GM12878 (cell line): ENCODE results near the gene ARHGAP26. TPM values are rescaled to one million over a fixed set of nuclear protein-coding genes. Genes with fewer than 3 reads are reported as not detected.

Source experiments
- ATAC-seq: fragments of 200-7000 bp; cut with Tn5 transposase; 3 replicates; pipeline ENCODE4 v1.9.1; 2020; ENCODE audit warnings: mild to moderate bottlenecking, moderate library complexity
- BruUV-seq: library from RNA; stranded (reverse); fragments of 400-500 nt; replicated peaks from 2 replicates; lab custom pipeline; 2021; lab: Mats Ljungman, UMichigan
- CTCF ChIA-PET: fragments of 300-600 bp; sonication (Branson Sonifier 250); formaldehyde crosslinking; extraction: SDS; loops from one replicate; lab custom pipeline; 2021; ENCODE audit warnings: inconsistent platforms; lab: Yijun Ruan, JAX
- POLR2A ChIA-PET: fragments of 350-600 bp; formaldehyde crosslinking; extraction: SDS; loops from one replicate; lab custom pipeline; 2021; ENCODE audit warnings: inconsistent platforms; lab: Charles Lee
- RAD21 ChIA-PET: fragments of 300-600 bp; sonication (Branson Sonifier 250); formaldehyde crosslinking; loops from one replicate; lab custom pipeline; 2023; ENCODE audit warnings: antibody characterized with exemption; ENCODE audit not compliant: unreplicated experiment; lab: Charles Lee
- SMC1A ChIA-PET: fragments of 300-600 bp; sonication (Branson Sonifier 250); formaldehyde crosslinking; loops from one replicate; lab custom pipeline; 2023; ENCODE audit not compliant: unreplicated experiment, uncharacterized antibody; lab: Charles Lee
- DNase-seq: peaks from one replicate; pipeline ENCODE4 v3.0.0-alpha.2; 2011; ENCODE audit warnings: low read depth, low spot score
- FAIRE-seq: peaks from 3 replicates; lab custom pipeline; 2011; peaks lifted over from hg19 to GRCh38; lab: Jason Lieb, UNC
- H2AFZ ChIP-seq: 2 replicates; pipeline ENCODE4 v1.6.0; 2011; ENCODE audit warnings: low read depth, low read length, control low read depth; ENCODE audit not compliant: control insufficient read depth
- H3K27ac ChIP-seq: 2 replicates; pipeline ENCODE4 v1.5.1; 2011; ENCODE audit warnings: control low read depth; ENCODE audit not compliant: control insufficient read depth, insufficient read depth
- H3K27me3 ChIP-seq, 2 experiments: replicated peaks in 1 of 2; 2 replicates each; pipeline versions ENCODE4 v1.6.0 to v1.6.1; 2011; ENCODE audit warnings: low read length in 1 of 2; ENCODE audit not compliant: control insufficient read depth in 2 of 2, insufficient read depth in 2 of 2
- H3K36me3 ChIP-seq, 2 experiments: 2 replicates each; pipeline ENCODE4 v1.5.1; 2011; ENCODE audit warnings: low read length in 1 of 2; ENCODE audit not compliant: control insufficient read depth in 2 of 2, insufficient read depth in 2 of 2
- H3K4me1 ChIP-seq: 2 replicates; pipeline ENCODE4 v1.6.1; 2011; ENCODE audit warnings: mild to moderate bottlenecking, low read length, moderate library complexity, mixed read lengths; ENCODE audit not compliant: control insufficient read depth, insufficient read depth
- H3K4me2 ChIP-seq: 2 replicates; pipeline ENCODE4 v1.6.0; 2011; ENCODE audit warnings: control low read depth; ENCODE audit not compliant: control insufficient read depth, insufficient read depth
- H3K4me3 ChIP-seq: fragments of 200-600 bp; sonication (generic); 2 replicates; pipeline ENCODE4 v1.5.1; 2016
- H3K79me2 ChIP-seq: 2 replicates; pipeline ENCODE4 v1.6.0; 2011; ENCODE audit warnings: low read length; ENCODE audit not compliant: control insufficient read depth, insufficient read depth
- H3K9ac ChIP-seq: 2 replicates; pipeline ENCODE4 v1.8.0; 2011; ENCODE audit warnings: low read length, control low read depth, mixed read lengths; ENCODE audit not compliant: control insufficient read depth, insufficient read depth
- H3K9me3 ChIP-seq: replicated peaks from 3 replicates; pipeline ENCODE4 v1.5.1; 2011; ENCODE audit warnings: mild to moderate bottlenecking, low read length; ENCODE audit not compliant: control insufficient read depth, insufficient read depth
- H4K20me1 ChIP-seq: 2 replicates; pipeline ENCODE4 v1.6.0; 2011; ENCODE audit not compliant: control insufficient read depth, insufficient read depth
- ATF7 ChIP-seq: fragments of 450-650 bp; IDR thresholded peaks from 2 replicates; pipeline ENCODE4 v1.6.1; 2016; ENCODE audit warnings: low read depth, mild to moderate bottlenecking
- CBFB ChIP-seq: IDR thresholded peaks from 2 replicates; pipeline ENCODE4 v1.6.1; 2016; ENCODE audit warnings: antibody characterized with exemption, low read depth
- CEBPB ChIP-seq, 2 experiments: fragments of 150-350 bp in 1 of 2; IDR thresholded peaks; 2 replicates each; pipeline ENCODE4 v1.6.1; 2012 to 2014; ENCODE audit warnings: low read depth in 2 of 2, low read length in 2 of 2, borderline replicate concordance in 1 of 2, inconsistent platforms in 1 of 2
- CHD4 ChIP-seq: fragments of 200-600 bp; sonication (generic); IDR thresholded peaks from 2 replicates; pipeline ENCODE4 v1.6.1; 2016; ENCODE audit warnings: mild to moderate bottlenecking
- FOXM1 ChIP-seq: IDR thresholded peaks from 2 replicates; pipeline ENCODE4 v1.6.1; 2012; ENCODE audit warnings: low read depth, mild to moderate bottlenecking, inconsistent platforms, low read length, moderate library complexity
- GABPA ChIP-seq: IDR thresholded peaks from 2 replicates; pipeline ENCODE4 v1.6.1; 2014; ENCODE audit warnings: antibody characterized with exemption, low read depth, mild to moderate bottlenecking, inconsistent platforms
- MEF2A ChIP-seq: IDR thresholded peaks from 2 replicates; pipeline ENCODE4 v1.6.1; 2011; ENCODE audit warnings: low read depth, mild to moderate bottlenecking, low read length, moderate library complexity; ENCODE audit not compliant: insufficient read depth
- MEF2B ChIP-seq: fragments of 450-650 bp; IDR thresholded peaks from 2 replicates; pipeline ENCODE4 v1.6.1; 2018; ENCODE audit warnings: mild to moderate bottlenecking, moderate library complexity; ENCODE audit not compliant: partially characterized antibody, poor library complexity, severe bottlenecking
- NFIC ChIP-seq: IDR thresholded peaks from 2 replicates; pipeline ENCODE4 v1.6.1; 2012; ENCODE audit warnings: low read depth, mild to moderate bottlenecking, inconsistent platforms, low read length, moderate library complexity
- PML ChIP-seq: IDR thresholded peaks from 2 replicates; pipeline ENCODE4 v1.6.1; 2012; ENCODE audit warnings: low read length, inconsistent platforms
- RELA ChIP-seq: fragments of 450-650 bp; IDR thresholded peaks from 2 replicates; pipeline ENCODE4 v1.8.0; 2014; ENCODE audit warnings: borderline replicate concordance; ENCODE audit not compliant: partially characterized antibody
- RUNX3 ChIP-seq: IDR thresholded peaks from 2 replicates; pipeline ENCODE4 v1.6.1; 2012; ENCODE audit warnings: low read length, inconsistent platforms
- SUZ12 ChIP-seq: fragments of 200-600 bp; sonication (generic); IDR thresholded peaks from one replicate; pipeline ENCODE4 v1.6.1; 2018; ENCODE audit warnings: antibody characterized with exemption, mild to moderate bottlenecking; ENCODE audit not compliant: unreplicated experiment
- WGBS: methylation state at CpG from one replicate; pipeline ENCODE4 v1.1.6; 2016; ENCODE audit warnings: low lambda C conversion rate; ENCODE audit not compliant: insufficient replicate concordance, insufficient coverage; ENCODE audit errors: missing lambda C conversion rate; 5-methylcytosine and 5-hydroxymethylcytosine counted together
- in situ Hi-C: fragments of 300-500 bp; cut with MboI; formaldehyde crosslinking; loops from 9 replicates; pipeline ENCODE4 v1.14.3; 2018; ENCODE audit warnings: mixed read lengths
- intact Hi-C: fragments of 100-400 bp; cut with micrococcal nuclease; formaldehyde crosslinking; loops from one replicate; pipeline ENCODE4 v1.14.2; 2022; ENCODE audit not compliant: unreplicated experiment
- polyA plus RNA-seq, 11 experiments: library from polyadenylated mRNA; depleted of rRNA in 4 of 11; unstranded in 6 of 11; stranded (reverse) in 5 of 11; fragments of >200 nt; fragmentation: Nextera tagmentation in 4 of 11; fragmentation: Illumina TruSeq in 1 of 11; extraction: Ambion mirVana in 4 of 11; extraction: Trizol in 1 of 11; gene quantifications; 1 replicate in 1 of 11; 2 replicates in 10 of 11; pipeline versions ENCODE4 v1.2.1 to v1.2.3, GENCODE V29; 2011 to 2016; ENCODE audit warnings: inconsistent platforms in 2 of 11, missing spikeins in 2 of 11, low read depth in 1 of 11
- total RNA-seq, 4 experiments: library from RNA; depleted of rRNA in 3 of 4; stranded (reverse); fragments of >200 nt in 3 of 4; fragmentation: Illumina TruSeq in 1 of 4; extraction: Trizol in 1 of 4; gene quantifications; 2 replicates each; pipeline versions ENCODE4 v1.2.1 to v1.2.3, GENCODE V29; 2013 to 2021
- TF ChIP-seq, protein P1 (sequence below): fragments of 450-650 bp; conservative IDR thresholded peaks from 2 replicates; pipeline ENCODE4 v1.6.1; 2017; ENCODE audit warnings: mild to moderate bottlenecking, moderate library complexity
- TF ChIP-seq, protein P2 (sequence below): fragments of 450-650 bp; IDR thresholded peaks from 2 replicates; pipeline ENCODE4 v1.6.1; 2017; ENCODE audit warnings: mild to moderate bottlenecking
- TF ChIP-seq, protein P3 (sequence below): IDR thresholded peaks from 2 replicates; pipeline ENCODE4 v1.6.1; 2012; ENCODE audit warnings: low read depth, low read length, improper control_type of control experiment
- TF ChIP-seq, protein P4 (sequence below): IDR thresholded peaks from 2 replicates; pipeline ENCODE4 v1.6.1; 2012; ENCODE audit warnings: low read length, inconsistent platforms

Gene ARHGAP26
- total and polyA plus RNA-seq, 10 of the 15 experiments (the other 5 are each of a cell fraction or from before 2014, with no cell fraction given) = 9.4 to 41.5 (median 19.3) TPM

DNA sequence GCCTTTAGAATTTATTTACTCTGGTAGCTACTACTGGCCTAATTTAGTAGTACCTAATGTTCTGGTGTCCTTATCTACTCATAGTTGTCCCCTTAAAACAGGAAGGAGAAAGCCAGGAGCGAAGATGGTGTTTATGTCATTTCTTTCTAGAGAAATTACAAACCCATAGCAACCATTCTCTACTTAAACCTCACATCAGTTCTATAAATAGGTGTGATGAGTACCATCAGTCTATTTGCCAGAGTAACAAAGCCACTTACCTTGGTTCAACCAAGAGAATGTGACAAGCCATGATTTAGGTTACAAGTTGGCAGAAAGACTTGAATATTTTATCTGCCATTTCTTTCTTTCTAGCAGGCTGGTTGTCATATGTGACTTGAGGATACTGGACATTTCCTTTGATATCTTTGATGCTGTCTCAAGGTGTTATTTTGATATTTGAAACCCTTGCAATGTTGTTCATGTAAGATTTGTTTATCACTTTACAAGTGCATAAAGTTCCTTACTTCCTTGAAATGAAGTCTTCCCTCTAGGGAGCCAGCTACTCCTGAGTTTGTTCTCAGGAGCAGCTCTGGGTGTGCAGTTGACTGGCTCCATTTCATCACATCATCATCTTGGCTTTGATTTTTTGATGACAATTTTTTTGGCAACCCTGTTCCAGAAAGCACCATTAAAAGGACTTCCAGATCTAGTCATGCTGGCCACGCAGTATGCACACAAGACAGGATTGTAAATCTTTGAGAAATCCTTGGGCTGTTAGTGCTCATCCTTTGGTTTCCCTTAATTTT, 286.8 kb downstream of the ARHGAP26 start:
- in situ Hi-C loops = loop anchor here (5.0 kb wide), 1 partner anchor 150 kb away; no protein-coding TSS in a partner anchor
- Histone ChIP-seq H3K27ac (peak overlapping the region; percentile 100), H3K4me1 (peaks cover 61% of the 10 kb centered on the region), H4K20me1 (no peaks in the 10 kb centered on the region), H3K4me2 (peak overlapping the region; percentile 94), H3K4me3 (peak overlapping the region; percentile 77), H2AFZ (no peak overlapping the region; the same call in 1 of the 2 replicates), H3K27me3 (no peaks in the 10 kb centered on the region), H3K79me2 (peaks cover 62% of the 10 kb centered on the region), H3K9ac (peak overlapping the region; percentile 86), H3K9me3 (no peaks in the 10 kb centered on the region), H3K36me3 (0 out of 4 replicates have a peak, but pooled peaks cover 0 to 6% of the 10 kb centered on the region in 2 experiments)
- WGBS = 0% methylated on average over 2 of the region's 2 CpGs
- ATAC-seq (peak; percentile 49), FAIRE-seq (no peak), DNase-seq (no peak)
- BruUV-seq = TSS peak; percentile 87
- intact Hi-C loops = loop anchor here (1.0 to 10.0 kb wide), 3 partner anchors 9 to 340 kb away; no protein-coding TSS in a partner anchor
- RAD21 ChIA-PET = interaction anchor here (0.8 to 19.7 kb wide), 24 partner anchors 10 to 346 kb away, joined by 3 to 337 read pairs (median 4); partner anchors contain the start of gene NR3C1
- CTCF ChIA-PET = interaction anchor here (0.5 to 1.5 kb wide), 10 partner anchors 12 to 152 kb away, joined by 3 to 5 read pairs (median 4); no protein-coding TSS in a partner anchor
- SMC1A ChIA-PET = interaction anchor here (0.6 to 19.4 kb wide), 30 partner anchors 8 to 376 kb away, joined by 3 to 441 read pairs (median 4); no protein-coding TSS in a partner anchor
- POLR2A ChIA-PET = interaction anchor here (0.7 to 2.6 kb wide), 13 partner anchors 9 to 356 kb away, joined by 3 to 12 read pairs (median 5); no protein-coding TSS in a partner anchor
- peak in 1 of 2 experiments; percentile 43; a peak in 1 of 4 replicates for TF ChIP-seq CEBPB (IDR thresholded peaks at IDR 0.05; ENCODE audit: borderline replicate concordance in 1 of 2, low read depth in 2 of 2, low read length in 2 of 2)
- TF ChIP-seq, protein P1, sequence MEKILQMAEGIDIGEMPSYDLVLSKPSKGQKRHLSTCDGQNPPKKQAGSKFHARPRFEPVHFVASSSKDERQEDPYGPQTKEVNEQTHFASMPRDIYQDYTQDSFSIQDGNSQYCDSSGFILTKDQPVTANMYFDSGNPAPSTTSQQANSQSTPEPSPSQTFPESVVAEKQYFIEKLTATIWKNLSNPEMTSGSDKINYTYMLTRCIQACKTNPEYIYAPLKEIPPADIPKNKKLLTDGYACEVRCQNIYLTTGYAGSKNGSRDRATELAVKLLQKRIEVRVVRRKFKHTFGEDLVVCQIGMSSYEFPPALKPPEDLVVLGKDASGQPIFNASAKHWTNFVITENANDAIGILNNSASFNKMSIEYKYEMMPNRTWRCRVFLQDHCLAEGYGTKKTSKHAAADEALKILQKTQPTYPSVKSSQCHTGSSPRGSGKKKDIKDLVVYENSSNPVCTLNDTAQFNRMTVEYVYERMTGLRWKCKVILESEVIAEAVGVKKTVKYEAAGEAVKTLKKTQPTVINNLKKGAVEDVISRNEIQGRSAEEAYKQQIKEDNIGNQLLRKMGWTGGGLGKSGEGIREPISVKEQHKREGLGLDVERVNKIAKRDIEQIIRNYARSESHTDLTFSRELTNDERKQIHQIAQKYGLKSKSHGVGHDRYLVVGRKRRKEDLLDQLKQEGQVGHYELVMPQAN = no peak
- TF ChIP-seq, protein P2, sequence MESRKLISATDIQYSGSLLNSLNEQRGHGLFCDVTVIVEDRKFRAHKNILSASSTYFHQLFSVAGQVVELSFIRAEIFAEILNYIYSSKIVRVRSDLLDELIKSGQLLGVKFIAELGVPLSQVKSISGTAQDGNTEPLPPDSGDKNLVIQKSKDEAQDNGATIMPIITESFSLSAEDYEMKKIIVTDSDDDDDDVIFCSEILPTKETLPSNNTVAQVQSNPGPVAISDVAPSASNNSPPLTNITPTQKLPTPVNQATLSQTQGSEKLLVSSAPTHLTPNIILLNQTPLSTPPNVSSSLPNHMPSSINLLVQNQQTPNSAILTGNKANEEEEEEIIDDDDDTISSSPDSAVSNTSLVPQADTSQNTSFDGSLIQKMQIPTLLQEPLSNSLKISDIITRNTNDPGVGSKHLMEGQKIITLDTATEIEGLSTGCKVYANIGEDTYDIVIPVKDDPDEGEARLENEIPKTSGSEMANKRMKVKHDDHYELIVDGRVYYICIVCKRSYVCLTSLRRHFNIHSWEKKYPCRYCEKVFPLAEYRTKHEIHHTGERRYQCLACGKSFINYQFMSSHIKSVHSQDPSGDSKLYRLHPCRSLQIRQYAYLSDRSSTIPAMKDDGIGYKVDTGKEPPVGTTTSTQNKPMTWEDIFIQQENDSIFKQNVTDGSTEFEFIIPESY = no peak
- peak; percentile 14; the same call in 1 of the 2 replicates for TF ChIP-seq CBFB
- TF ChIP-seq GABPA = 0 out of 2 replicates have a peak, but pooled peaks have one; percentile 51
- peak; percentile 32 for TF ChIP-seq MEF2B
- TF ChIP-seq, protein P3, sequence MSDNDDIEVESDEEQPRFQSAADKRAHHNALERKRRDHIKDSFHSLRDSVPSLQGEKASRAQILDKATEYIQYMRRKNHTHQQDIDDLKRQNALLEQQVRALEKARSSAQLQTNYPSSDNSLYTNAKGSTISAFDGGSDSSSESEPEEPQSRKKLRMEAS = no peak
- TF ChIP-seq, protein P4, sequence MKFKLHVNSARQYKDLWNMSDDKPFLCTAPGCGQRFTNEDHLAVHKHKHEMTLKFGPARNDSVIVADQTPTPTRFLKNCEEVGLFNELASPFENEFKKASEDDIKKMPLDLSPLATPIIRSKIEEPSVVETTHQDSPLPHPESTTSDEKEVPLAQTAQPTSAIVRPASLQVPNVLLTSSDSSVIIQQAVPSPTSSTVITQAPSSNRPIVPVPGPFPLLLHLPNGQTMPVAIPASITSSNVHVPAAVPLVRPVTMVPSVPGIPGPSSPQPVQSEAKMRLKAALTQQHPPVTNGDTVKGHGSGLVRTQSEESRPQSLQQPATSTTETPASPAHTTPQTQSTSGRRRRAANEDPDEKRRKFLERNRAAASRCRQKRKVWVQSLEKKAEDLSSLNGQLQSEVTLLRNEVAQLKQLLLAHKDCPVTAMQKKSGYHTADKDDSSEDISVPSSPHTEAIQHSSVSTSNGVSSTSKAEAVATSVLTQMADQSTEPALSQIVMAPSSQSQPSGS = peak; percentile 65; the same call in 1 of the 2 replicates
- TF ChIP-seq PML = peak; percentile 70
- no peak for TF ChIP-seq CHD4
- no peak for TF ChIP-seq RELA
- TF ChIP-seq FOXM1 = peak; percentile 53; the same call in 1 of the 2 replicates
- TF ChIP-seq SUZ12 = no peak
- TF ChIP-seq MEF2A = peak; percentile 84
- TF ChIP-seq ATF7 = peak; percentile 59; the same call in 1 of the 2 replicates
- peak; percentile 69 for TF ChIP-seq RUNX3
- TF ChIP-seq NFIC = peak; percentile 52
